ENCODE data around the gene REX1BD.
A peak's percentile ranks its signal among the peaks of the same experiment; 100 is the strongest.
"Not testable (repeated sequence)": the region's sequence is repeated elsewhere in the genome, so short reads cannot be mapped to it uniquely, and the experiment has no call there.

Gene REX1BD

GRCh38 chr19:18588611-18589379, at the start of gene REX1BD:
Gene REX1BD (plus strand): TSS chr19:18588798. CDS start chr19:18588802, 4 bp downstream.
- Histone ChIP-seq H3K4me2 (peak within 1 kb of the TSS; percentile 95 to 100 (median 97)), H3K27me3 (0 out of 22 replicates have a peak, but pooled peaks cover 0 to 5% (median 0%) of the 10 kb centered on the region in 11 experiments), H3K27ac (peak within 1 kb of the TSS; percentile 43 to 94 (median 85); a peak in 21 of 22 replicates), H3K4me1 (peaks cover 64 to 91% (median 75%) of the 10 kb centered on the region in 10 experiments), H3K36me3 (peaks cover 8 to 22% (median 18%) of the 10 kb centered on the region in 11 experiments; a peak in 17 of 22 replicates), H3K9ac (peak within 1 kb of the TSS; percentile 74 to 93 (median 85)), H3K4me3 (peak within 1 kb of the TSS; percentile 62 to 88 (median 78)), H3K9me3 (replicated peaks in 1 of 11) (peaks cover 0 to 11% (median 0%) of the 10 kb centered on the region in 11 experiments; a peak in 4 of 22 replicates), H4K20me1 (peaks cover 7 to 39% (median 18%) of the 10 kb centered on the region in 11 experiments; a peak in 13 of 22 replicates)
- TF ChIP-seq Cebpa-rat (IDR thresholded peaks at IDR 0.05): no peak

- H3K36me3 ChIP-seq: peaks cover 59 to 75% (median 69%) of the 10 kb centered on the region in 11 experiments
- H3K27ac ChIP-seq: no peak overlapping the region
- H4K20me1 ChIP-seq: peaks cover 0 to 46% (median 0%) of the 10 kb centered on the region in 11 experiments; a peak in 9 of 22 replicates
- no peaks in the 10 kb centered on the region for H3K27me3 ChIP-seq
- no peak overlapping the region for H3K4me3 ChIP-seq
- H3K9ac ChIP-seq: 0 out of 22 replicates have a peak overlapping the region, but pooled peaks of 1 of the 11 experiments have one; percentile 10
- H3K4me2 ChIP-seq: no peak overlapping the region
- peaks cover 17 to 20% (median 19%) of the 10 kb centered on the region in 10 experiments for H3K4me1 ChIP-seq
- H3K9me3 ChIP-seq (replicated peaks in 1 of 11): no peaks in the 10 kb centered on the region
- no peak for TF ChIP-seq Cebpa-rat (IDR thresholded peaks at IDR 0.05)
Observed at GRCh38 chr19:18539372-18539771, 49.2 kb upstream of the REX1BD start.

- not testable (repeated sequence) for H3K9me3 ChIP-seq (replicated peaks in 1 of 11); H3K27ac ChIP-seq; H3K27me3 ChIP-seq; H3K4me2 ChIP-seq; H3K4me3 ChIP-seq
- peaks cover 59 to 68% (median 65%) of the 10 kb centered on the region in 11 experiments for H3K36me3 ChIP-seq
- peaks cover 0 to 43% (median 0%) of the 10 kb centered on the region in 11 experiments; a peak in 9 of 22 replicates for H4K20me1 ChIP-seq
- H3K4me1 ChIP-seq: peaks cover 21 to 29% (median 24%) of the 10 kb centered on the region in 10 experiments
- peak overlapping the region in 2 of 11 experiments; percentile 10 to 19; a peak in 1 of 22 replicates for H3K9ac ChIP-seq
Observed at GRCh38 chr19:18540200-18540599, 48.4 kb upstream of the REX1BD start.

DNA sequence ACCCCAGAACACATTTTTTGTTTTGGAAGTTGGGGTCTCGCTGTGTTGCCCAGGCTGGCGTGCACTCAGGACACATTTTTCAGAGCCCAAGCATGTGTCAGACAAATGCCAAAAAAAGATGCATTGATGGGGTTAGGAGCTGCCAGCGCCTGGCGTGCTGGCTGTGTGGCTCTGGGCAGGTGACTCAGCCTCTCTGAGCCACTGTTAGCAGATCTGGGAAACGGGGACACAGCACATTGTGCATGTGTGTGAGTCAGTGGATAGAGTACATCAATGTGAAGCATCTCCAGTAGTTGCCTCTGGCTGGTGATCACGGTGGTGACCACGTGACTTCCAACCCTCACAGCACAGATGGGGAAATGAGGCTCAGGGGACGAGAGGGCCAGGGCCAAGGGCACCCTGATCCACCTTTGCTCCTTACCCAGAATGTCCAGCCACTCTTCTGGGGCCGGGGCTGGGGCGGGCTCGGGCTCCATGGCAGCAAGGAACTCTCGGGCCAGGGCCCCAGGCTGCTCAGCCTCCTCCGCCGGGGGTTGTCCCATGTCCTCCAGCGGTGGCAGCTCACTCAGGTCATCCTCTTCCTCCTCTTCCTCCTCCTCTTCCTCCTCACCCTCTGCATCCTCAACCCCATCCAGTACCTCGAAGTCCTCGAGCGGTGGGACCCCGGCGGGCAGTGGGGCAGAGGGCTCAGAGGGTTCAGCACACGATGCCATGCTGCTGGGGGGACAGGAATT, 47.2 kb upstream of the REX1BD start:
- Histone ChIP-seq H3K27me3 (no peaks in the 10 kb centered on the region), H3K27ac (peak overlapping the region in 5 of 11 experiments; percentile 30 to 84 (median 73); a peak in 5 of 22 replicates), H3K4me2 (peak overlapping the region; percentile 79 to 100 (median 94); a peak in 17 of 22 replicates), H3K4me3 (peak overlapping the region in 6 of 10 experiments; percentile 65 to 80 (median 72); a peak in 7 of 20 replicates), H4K20me1 (peaks cover 0 to 34% (median 0%) of the 10 kb centered on the region in 11 experiments; a peak in 9 of 22 replicates), H3K9me3 (replicated peaks in 1 of 11) (no peaks in the 10 kb centered on the region), H3K36me3 (peaks cover 49 to 56% (median 54%) of the 10 kb centered on the region in 11 experiments), H3K9ac (peak overlapping the region in 10 of 11 experiments; percentile 68 to 88 (median 82); a peak in 13 of 22 replicates), H3K4me1 (peaks cover 21 to 32% (median 24%) of the 10 kb centered on the region in 10 experiments)
- TF ChIP-seq Cebpa-rat (IDR thresholded peaks at IDR 0.05): no peak

DNA sequence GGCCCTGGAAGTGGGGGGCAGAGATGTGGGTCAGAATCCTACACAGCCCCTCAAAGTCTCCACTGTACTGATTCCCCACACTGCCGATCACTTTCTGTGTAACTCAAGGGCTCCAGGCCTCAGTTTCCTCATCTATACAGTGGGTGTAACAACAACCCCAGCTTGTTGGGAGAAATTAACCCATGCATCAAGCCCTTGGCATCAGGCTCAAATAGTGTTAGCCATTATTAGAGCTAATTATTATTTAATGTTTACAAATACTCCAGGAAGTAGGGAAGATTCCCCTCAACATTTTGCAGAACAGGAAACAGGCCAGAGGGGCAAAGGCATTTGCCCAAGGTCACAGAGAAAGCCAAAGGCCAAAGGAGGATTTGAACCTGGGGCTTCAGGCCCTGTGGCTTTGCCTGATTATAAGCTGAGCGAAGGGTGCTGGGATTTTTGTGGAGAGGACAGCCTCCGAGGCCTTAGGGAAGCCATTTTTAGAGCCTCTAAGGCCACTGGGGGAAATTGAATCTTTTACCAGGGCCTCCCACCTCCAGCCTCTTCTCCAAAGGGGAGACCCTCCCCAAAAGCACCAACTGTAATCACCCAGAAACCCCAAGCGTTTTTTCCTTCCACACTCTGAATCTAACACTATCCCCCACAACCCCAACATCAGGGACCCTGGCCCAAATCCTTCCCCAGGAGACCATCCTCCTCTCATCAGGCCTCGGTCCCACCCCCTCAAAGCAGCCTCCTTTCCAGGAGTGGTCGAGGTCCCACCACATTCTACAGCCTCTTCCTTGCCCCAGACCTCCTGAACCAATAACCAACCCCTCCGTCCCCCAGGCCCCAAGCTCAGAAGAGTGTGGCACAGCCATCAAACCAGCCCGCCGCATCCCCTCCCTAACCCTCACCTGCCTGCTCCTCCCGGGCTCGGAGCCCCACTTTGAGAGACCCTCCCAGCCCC, 46.3 kb upstream of the REX1BD start:
- Histone ChIP-seq H3K4me3 (peak overlapping the region; percentile 54 to 80 (median 68)), H3K9me3 (replicated peaks in 1 of 11) (no peaks in the 10 kb centered on the region), H3K27me3 (no peaks in the 10 kb centered on the region), H3K4me1 (peaks cover 21 to 32% (median 24%) of the 10 kb centered on the region in 10 experiments), H3K9ac (peak overlapping the region; percentile 68 to 88 (median 81)), H3K4me2 (peak overlapping the region; percentile 79 to 100 (median 94)), H3K27ac (peak overlapping the region; percentile 15 to 84 (median 67)), H4K20me1 (peaks cover 0 to 28% (median 0%) of the 10 kb centered on the region in 11 experiments; a peak in 8 of 22 replicates), H3K36me3 (peaks cover 40 to 48% (median 45%) of the 10 kb centered on the region in 11 experiments)
- TF ChIP-seq Cebpa-rat (IDR thresholded peaks at IDR 0.05): no peak

GRCh38 chr19:18542941-18543813, 45.4 kb upstream of the REX1BD start, which contains the start of gene FKBP8:
Gene FKBP8 (minus strand): TSS chr19:18543573. CDS start chr19:18541970, 1,603 bp downstream.
- no peaks in the 10 kb centered on the region for H3K9me3 ChIP-seq (replicated peaks in 1 of 11)
- H3K4me2 ChIP-seq: peak within 1 kb of the TSS; percentile 84 to 100 (median 94)
- peak within 1 kb of the TSS; percentile 66 to 84 (median 72) for H3K27ac ChIP-seq
- H3K27me3 ChIP-seq: no peaks in the 10 kb centered on the region
- peaks cover 31 to 38% (median 36%) of the 10 kb centered on the region in 11 experiments for H3K36me3 ChIP-seq
- peaks cover 0 to 19% (median 0%) of the 10 kb centered on the region in 11 experiments; a peak in 8 of 22 replicates for H4K20me1 ChIP-seq
- peak within 1 kb of the TSS; percentile 68 to 88 (median 81) for H3K9ac ChIP-seq
- no peak for TF ChIP-seq Cebpa-rat (IDR thresholded peaks at IDR 0.05)
- peaks cover 21 to 33% (median 26%) of the 10 kb centered on the region in 10 experiments for H3K4me1 ChIP-seq
- H3K4me3 ChIP-seq: peak within 1 kb of the TSS; percentile 54 to 80 (median 68)

Data from BLaER1 treated with 17β-estradiol and CSF1 and Interleukin-3, amounts not matched to agents 10 nM and 100 nM (cell line).